SW480 (cell line): ENCODE measurements around the gene UBE3B.

Experiments
- DNase-seq: peaks from one replicate; pipeline ENCODE4 v3.0.0-alpha.2; 2016; ENCODE audit warnings: low spot score

UBE3B gene

GRCh38 chr12:109553906-109554500 is 76.6 kb downstream of the UBE3B start:
- DNase-seq = no peak

GRCh38 chr12:109554761-109555160 is 77.3 kb downstream of the UBE3B start:
- no peak for DNase-seq

GRCh38 chr12:109555431-109556315 is 78.2 kb downstream of the UBE3B start:
- no peak for DNase-seq

GRCh38 chr12:109557200-109557599 is 79.8 kb downstream of the UBE3B start:
- DNase-seq = no peak

GRCh38 chr12:109557805-109558204 is 80.4 kb downstream of the UBE3B start:
- no peak for DNase-seq

- DNase-seq = no peak
Measured at GRCh38 chr12:109558374-109559199, 81.2 kb downstream of the UBE3B start.

GRCh38 chr12:109559200-109559505 is 81.7 kb downstream of the UBE3B start:
- no peak for DNase-seq

GRCh38 chr12:109559601-109560000 is 82.2 kb downstream of the UBE3B start:
- no peak for DNase-seq

- no peak for DNase-seq
Measured at GRCh38 chr12:109560867-109561710, 83.7 kb downstream of the UBE3B start.

- DNase-seq = no peak
Measured at GRCh38 chr12:109561711-109562030, 84.2 kb downstream of the UBE3B start.

- DNase-seq = no peak
Measured at GRCh38 chr12:109562871-109563270, 85.4 kb downstream of the UBE3B start.

- DNase-seq = peak; percentile 26
Measured at GRCh38 chr12:109563291-109564284, 86.2 kb downstream of the UBE3B start.

GRCh38 chr12:109566424-109566823 is 89.0 kb downstream of the UBE3B start:
- no peak for DNase-seq

- no peak for DNase-seq
Measured at GRCh38 chr12:109567296-109567695, 89.9 kb downstream of the UBE3B start.

- no peak for DNase-seq
Measured at GRCh38 chr12:109567967-109568366, 90.5 kb downstream of the UBE3B start.

GRCh38 chr12:109568486-109568885 is 91.1 kb downstream of the UBE3B start:
- no peak for DNase-seq

GRCh38 chr12:109571773-109572505 is 94.5 kb downstream of the UBE3B start:
- DNase-seq = no peak

- DNase-seq = no peak
Measured at GRCh38 chr12:109572506-109572845, 95.0 kb downstream of the UBE3B start.

- DNase-seq = peak; percentile 99
Measured at GRCh38 chr12:109573029-109573913, 95.8 kb downstream of the UBE3B start, which contains the start of the genes MMAB and MVK. MMAB (minus strand) TSS chr12:109573504; CDS start chr12:109573480, 24 bp downstream. MVK (plus strand) TSS chr12:109573794; CDS start chr12:109574823, 1,029 bp downstream.
